Lower leg skin (tissue), 4 donors: ENCODE data around the gene WASHC2A. TPM values are rescaled to one million over a fixed set of nuclear protein-coding genes. Genes with fewer than 3 reads are reported as not detected.
"Not testable (repeated sequence)": the region's sequence is repeated elsewhere in the genome, so short reads cannot be mapped to it uniquely, and the experiment has no call there.

Experiments used
- DNase-seq, 2 donors: peaks; one replicate each; pipeline ENCODE4 v3.0.0-alpha.2; 2019; ENCODE audit warnings: low spot score in 2 of 2
- H3K4me3 ChIP-seq: fragments of 200-600 bp; sonication (generic); 2 replicates; pipeline ENCODE4 v1.5.1; 2017; ENCODE audit warnings: mild to moderate bottlenecking, low read depth; ENCODE audit not compliant: poor library complexity, severe bottlenecking
- WGBS, 2 donors: methylation state at CpG; one replicate each; pipeline ENCODE4 v1.1.5; 2018; 5-methylcytosine and 5-hydroxymethylcytosine counted together
- intact Hi-C: fragments of 100-400 bp; cut with DNase I; formaldehyde crosslinking; loops from one replicate; pipeline ENCODE4 v1.15.0; 2023; ENCODE audit warnings: low total_unique reads
- total RNA-seq, 4 donors: library from RNA; depleted of rRNA; stranded (reverse); fragments of >200 nt; gene quantifications; one replicate each; pipeline ENCODE4 v1.1.0, GENCODE V29; 2016

WASHC2A gene
- total RNA-seq, 4 donors from 2014 or later = 30.9 to 38.1 (median 31.3) TPM

DNA sequence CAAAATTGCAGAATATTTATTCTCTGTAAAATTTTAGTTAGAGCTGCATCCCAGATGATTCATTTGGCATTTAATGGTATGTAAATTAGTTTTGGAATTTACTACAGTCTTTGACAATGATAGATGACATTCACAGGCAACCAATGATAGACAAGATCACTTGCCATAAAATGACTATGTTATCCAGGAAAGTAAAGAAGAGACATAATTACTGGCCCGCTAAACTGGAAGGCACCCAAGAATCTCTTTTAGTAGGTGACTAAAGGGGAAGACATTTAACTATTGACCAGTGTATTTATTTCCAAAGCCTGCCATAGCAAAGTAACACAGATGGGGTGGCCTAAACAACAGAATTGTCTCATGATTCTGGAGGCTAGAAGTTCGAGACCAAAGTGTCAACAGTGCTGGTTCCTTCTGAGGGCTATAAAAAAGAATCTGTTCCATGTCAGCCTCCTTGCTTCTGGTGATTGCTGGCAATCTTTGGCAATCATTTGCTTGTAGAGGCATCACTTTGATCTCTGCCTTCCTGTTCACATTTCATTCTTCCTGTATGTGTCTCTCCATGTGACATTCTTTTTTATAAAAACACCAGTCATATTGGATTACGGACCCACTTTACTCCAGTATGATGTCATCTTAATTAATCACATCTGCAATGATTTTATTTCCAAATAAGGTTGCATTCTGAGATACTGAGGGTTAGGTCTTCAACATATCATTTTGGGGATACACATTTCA lies 107.2 kb downstream of the WASHC2A start:
- DNase-seq, H3K4me3 ChIP-seq, intact Hi-C loops: not testable (repeated sequence)
- 40 to 41% methylated on average over 3 of the region's 3 CpGs for WGBS, 2 donors

Other genes starting within 250 kb of the WASHC2A start
- gene PARG, start 125.9 kb upstream of the WASHC2A start, total RNA-seq = 10 to 100 TPM; 18.1 to 26.6 (median 21.3) TPM
- 10 to 100 TPM in 3 of 4 donors, 1 to 10 TPM in 1; 9.3 to 22.0 (median 14.1) TPM for gene TIMM23B, start 125.9 kb upstream of the WASHC2A start, total RNA-seq
- 10 to 100 TPM in 2 of 4 donors, 1 to 10 TPM in 2; 7.7 to 20.6 (median 9.3) TPM for gene AGAP6, start 79.5 kb upstream of the WASHC2A start, total RNA-seq
- gene ASAH2, start 183.6 kb downstream of the WASHC2A start, total RNA-seq = under 1 TPM in 3 of 4 donors, not detected in 1; 0.04 to 0.36 (median 0.29) TPM